Fibroblast of skin of scalp (primary cell): ENCODE measurements around the gene ANKIB1.

Experiments used
- DNase-seq: peaks from one replicate; pipeline ENCODE4 v3.0.0-alpha.2; 2013

Gene ANKIB1

DNA sequence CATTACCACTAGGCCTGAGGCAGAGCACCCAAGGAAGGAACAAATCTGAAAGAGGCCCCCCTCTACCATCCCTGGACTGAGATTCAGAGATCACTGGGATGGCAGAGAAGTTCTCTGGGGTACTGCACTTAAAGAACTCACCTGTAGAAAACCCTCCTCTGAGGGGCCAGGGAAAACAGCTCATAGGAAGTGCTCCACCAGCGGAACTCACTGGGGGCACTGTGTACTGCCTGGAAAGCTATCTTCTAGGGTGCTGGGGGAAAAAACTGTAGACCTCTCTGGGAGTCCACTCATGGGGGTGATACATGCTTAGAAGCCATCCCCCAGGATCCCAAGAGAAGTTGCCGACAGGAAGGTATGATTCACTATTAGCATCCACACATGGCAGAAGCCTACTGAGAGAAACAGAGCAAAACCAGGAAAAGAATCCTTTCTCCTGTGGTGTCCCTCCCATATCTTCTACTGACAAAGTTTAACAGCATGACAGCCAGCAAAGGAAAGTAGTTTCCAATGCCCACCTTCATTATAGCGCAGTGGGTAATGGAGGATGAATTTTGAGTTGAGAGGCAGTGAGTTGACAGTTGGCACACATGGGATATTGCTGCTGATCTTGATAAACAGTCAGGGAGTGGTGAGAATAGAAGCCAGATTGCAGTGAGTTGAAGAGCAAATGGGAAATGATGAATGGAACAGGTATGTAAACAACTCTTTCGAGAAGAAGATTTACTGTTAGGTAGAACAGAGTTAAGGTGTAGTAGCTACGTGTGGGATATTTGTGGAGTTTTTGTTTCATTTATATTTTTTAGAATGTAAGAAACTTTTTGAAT, 20.9 kb downstream of the ANKIB1 start:
- peak; percentile 18 for DNase-seq

GRCh38 chr7:92268921-92269320, 23.1 kb downstream of the ANKIB1 start:
- no peak for DNase-seq

GRCh38 chr7:92275327-92275726, 29.6 kb downstream of the ANKIB1 start:
- DNase-seq: no peak

DNA sequence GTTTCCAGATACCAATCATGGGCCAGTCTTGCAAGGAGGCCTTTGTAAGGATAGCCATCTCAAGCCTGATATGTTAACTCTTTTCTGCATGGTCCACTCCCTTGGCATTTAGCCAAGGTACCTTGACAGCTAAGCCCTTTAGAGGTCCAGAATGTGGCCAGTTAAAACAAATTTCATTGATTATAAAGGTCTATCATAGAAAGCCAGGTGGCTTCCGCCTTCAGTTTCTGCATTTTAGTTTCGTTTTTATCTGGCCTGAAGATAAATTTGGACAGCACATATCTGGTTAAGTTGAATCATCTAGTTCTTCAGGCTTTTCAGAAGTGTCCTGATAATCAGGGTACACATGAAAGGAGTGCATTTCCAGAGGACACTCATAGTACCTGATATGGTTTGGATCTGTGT, 30.7 kb downstream of the ANKIB1 start:
- DNase-seq: no peak

- DNase-seq: no peak
These were observed 33.7 kb downstream of the ANKIB1 start for GRCh38 chr7:92279396-92280031.

GRCh38 chr7:92281031-92281430, 35.3 kb downstream of the ANKIB1 start:
- no peak for DNase-seq

DNA sequence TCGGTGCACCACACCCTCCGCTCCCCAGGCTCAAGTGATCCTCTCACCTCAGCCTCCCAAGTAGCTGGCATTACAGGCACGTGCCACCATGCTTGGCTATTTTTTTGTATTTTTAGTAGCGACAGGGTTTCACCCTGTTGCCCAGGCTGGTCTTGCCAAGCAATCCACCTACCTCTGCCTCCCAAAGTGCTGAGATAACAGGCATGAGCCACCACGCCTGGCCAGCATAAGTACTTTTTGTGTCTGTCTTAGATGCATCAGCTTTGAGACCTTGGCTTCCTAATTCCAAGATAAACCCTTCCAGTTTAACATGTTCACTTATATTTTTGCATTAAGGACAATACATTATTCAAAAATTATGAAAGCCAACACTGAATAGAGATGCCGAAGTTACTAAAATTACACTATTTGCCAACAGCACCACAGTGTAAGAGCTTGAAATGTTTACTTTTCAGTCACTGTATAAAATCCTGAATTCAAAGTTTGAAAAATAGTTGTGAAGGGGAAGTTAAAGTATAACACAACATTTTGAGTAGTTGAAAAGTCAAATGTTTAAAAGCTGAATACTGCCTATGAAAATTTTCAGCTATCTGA, 36.5 kb downstream of the ANKIB1 start:
- no peak for DNase-seq

- no peak for DNase-seq
These were observed 37.2 kb downstream of the ANKIB1 start for GRCh38 chr7:92282930-92283329.

DNA sequence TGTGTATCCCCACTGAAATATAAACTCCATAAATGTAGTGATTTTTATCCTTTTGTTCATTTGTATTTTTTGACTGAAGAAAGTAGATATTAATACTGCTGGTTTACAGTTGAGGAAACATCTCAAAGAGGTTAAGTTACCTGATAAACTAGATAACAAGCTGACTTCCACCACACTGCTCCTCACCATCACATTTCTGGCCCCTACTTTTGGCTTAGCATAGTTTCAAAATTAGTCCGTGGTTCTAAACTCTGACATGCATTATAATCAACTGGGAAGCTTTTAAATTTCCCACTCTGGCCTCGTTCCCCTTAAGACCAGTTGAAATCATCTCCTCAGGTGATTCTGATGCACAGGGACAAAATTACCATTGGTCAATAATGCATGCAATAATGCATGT, 43.5 kb downstream of the ANKIB1 start:
- no peak for DNase-seq

DNA sequence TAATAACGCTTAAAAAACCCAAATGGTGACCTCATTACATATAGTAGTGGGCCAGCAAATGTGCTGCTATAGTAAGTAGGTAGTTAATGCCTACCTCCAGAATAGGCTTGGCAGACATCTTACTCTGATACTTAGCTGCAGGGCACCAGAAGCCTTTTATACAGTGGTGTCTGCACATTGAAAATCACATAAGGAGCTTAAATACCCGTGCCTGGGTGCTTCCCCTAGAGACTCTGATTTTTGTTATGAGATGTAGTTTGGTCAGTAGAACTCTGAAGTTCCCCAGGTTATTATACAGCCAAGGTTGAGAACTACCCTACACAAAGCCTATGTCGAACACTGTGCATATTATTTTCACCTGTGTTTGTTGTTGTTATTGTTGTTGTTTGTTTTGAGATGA, 47.2 kb downstream of the ANKIB1 start:
- no peak for DNase-seq

DNA sequence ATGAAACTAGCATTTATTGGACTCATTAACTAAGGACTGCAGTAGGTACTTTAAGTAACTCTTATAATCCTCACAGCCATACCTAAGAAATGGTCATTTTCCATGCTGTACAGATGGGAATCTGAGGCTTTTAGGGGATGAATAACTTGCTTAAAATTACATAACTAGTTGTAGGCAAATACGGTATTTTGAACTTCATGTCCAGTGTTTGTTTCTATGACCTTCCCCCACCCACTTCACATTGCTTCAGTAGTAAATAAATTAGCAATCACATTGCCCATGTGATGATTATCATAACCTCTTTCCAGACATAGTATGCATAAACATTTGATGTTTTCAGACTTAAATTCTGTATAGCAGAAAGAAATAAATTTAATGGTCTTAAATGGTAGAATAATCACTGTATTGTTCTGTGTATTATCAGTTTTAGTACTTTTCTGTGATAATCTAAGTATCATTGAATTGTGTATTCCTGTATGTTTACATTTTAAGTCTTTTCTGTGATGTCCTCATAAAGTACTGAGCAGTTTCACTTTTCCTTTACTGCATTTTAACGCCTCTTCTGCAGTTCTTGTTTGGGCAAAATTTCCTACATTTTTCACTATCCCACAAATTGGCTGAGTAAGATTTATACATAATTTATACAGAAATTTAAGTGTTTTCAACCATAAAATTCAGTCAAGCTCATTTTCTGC, 48.3 kb downstream of the ANKIB1 start:
- no peak for DNase-seq

DNA sequence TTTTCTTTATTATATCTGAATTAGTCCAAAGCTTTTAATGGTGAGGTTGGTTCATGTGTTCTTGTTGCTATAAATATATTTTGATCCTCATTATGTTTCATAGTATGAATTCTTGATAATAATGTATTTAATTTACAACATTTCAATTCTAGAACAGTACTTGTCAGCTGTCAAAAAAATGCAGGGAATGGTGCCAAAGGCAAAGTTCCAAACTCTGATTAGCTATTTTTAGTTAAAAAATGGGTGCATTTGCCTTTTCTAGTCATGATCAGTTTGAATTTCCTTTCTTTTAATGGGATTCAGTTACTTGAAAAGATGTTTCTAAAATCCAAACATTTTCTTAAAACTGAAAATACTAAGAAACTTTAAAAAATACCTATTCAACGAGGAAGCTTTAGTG, 49.6 kb downstream of the ANKIB1 start:
- peak; percentile 27 for DNase-seq

- DNase-seq: no peak
These were observed 50.5 kb downstream of the ANKIB1 start for GRCh38 chr7:92296235-92296634.

GRCh38 chr7:92296880-92297445, 51.2 kb downstream of the ANKIB1 start:
- no peak for DNase-seq

DNA sequence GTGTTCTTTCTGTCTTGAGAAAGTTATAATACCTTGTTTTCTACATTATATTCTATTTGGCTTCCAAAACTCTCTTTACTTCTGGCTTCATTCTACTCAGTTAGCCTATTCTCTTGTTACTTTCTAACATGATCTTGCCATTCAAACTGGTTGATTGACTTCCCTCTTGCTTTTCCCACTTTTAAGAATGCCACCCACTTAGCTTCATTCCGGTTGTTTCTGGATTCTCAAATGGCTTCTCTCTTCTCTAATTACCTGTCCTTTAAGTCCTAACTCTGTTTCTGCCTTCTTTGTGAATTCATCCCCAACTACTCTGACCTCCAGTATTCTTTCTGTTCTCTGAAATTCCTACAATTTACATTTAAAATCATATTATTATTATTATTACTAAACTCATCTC, 52.0 kb downstream of the ANKIB1 start:
- no peak for DNase-seq

GRCh38 chr7:92303761-92304160, 58.0 kb downstream of the ANKIB1 start:
- no peak for DNase-seq

DNA sequence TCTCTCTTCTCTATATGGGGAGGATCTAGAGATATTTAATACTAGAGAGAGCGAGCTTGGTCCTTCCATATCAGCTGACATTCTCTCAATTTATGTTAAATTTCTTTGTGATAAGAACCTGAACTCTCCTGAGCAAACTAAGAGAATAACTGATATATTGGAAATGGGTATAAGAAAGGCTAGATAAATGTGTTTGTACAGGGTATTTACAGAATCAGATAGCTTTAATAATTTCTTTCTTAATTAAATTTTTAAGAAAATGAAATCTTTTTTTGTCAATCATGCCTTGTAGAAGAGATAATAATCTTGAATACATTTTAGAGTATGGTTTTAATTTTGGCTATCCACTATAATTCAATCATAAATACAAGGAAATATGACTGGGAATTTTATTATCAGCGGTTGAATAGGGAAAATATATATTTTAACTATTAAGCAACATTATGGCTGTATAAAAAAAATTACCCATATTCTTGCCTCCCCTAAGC, 58.7 kb downstream of the ANKIB1 start:
- no peak for DNase-seq

DNA sequence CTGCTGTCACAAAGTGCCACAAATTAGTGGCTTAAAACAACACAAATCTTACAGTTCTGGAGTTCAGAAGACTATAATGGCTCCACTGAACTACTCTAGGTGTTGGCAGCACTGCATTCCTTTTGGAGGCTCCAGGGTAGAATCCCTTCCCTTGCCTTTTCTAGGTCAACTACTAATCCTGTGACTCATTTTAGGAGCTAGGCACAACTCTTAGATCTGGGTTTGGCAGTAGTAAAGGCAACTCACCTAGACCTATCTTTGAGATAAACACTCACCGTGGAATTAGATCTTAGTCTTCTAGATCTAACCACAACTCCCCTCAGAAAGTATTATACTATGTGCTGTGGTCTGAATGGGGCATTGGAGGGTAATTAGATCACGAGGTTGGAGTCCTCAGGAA, 60.4 kb downstream of the ANKIB1 start:
- no peak for DNase-seq

GRCh38 chr7:92313055-92313454, 67.3 kb downstream of the ANKIB1 start:
- DNase-seq: no peak

- DNase-seq: no peak
These were observed 73.5 kb downstream of the ANKIB1 start for GRCh38 chr7:92319243-92319642.

- DNase-seq: no peak
These were observed 79.4 kb downstream of the ANKIB1 start for GRCh38 chr7:92325173-92325572.

- no peak for DNase-seq
These were observed 80.1 kb downstream of the ANKIB1 start for GRCh38 chr7:92325858-92326257.
